Measurements from ENCODE around the gene NAGA. TPM values are rescaled to one million over a fixed set of nuclear protein-coding genes. Genes with fewer than 3 reads are reported as not detected.

NAGA gene
- total and polyA plus RNA-seq, 2 donors (not counting 1 experiment from before 2014, with no cell fraction given): 24.5 to 43.4 TPM

GRCh38 chr22:42079319-42080251 is 9.0 kb upstream of the NAGA start, which contains the start of gene SMDT1:
SMDT1 (plus strand) TSS chr22:42079700; CDS start chr22:42079769, 69 bp downstream.
- peak within 1 kb of the TSS; percentile 96 for H3K9ac ChIP-seq (ENCODE audit: insufficient read depth, low read length)
- H3K9me3 ChIP-seq (ENCODE audit: control insufficient read depth, insufficient read depth, low read depth, low read length): no peaks in the 10 kb centered on the region
- peak within 1 kb of the TSS; percentile 92 for H3K27ac ChIP-seq (ENCODE audit: insufficient read depth, low read length)
- H3K4me1 ChIP-seq (ENCODE audit: control insufficient read depth, extremely low read depth, insufficient read depth, low read length): peaks cover 3% of the 10 kb centered on the region
- H3K27me3 ChIP-seq (ENCODE audit: control insufficient read depth, insufficient read depth, low read length): no peaks in the 10 kb centered on the region
- peaks cover 3% of the 10 kb centered on the region for H3K79me2 ChIP-seq (ENCODE audit: control insufficient read depth, insufficient read depth, low read length)
- H4K20me1 ChIP-seq (ENCODE audit: control insufficient read depth, extremely low read depth, insufficient read depth, low read length): no peaks in the 10 kb centered on the region
- peak within 1 kb of the TSS; percentile 85 for H3K4me2 ChIP-seq (ENCODE audit: extremely low read depth, insufficient read depth, low read length)
- H2AFZ ChIP-seq (ENCODE audit: low read length): peak within 1 kb of the TSS; percentile 91
- peaks cover 15% of the 10 kb centered on the region for H3K36me3 ChIP-seq (ENCODE audit: control insufficient read depth, insufficient read depth, low read length)
- TF ChIP-seq CTCF (conservative IDR thresholded peaks at IDR 0.05 in 1 of 2, IDR thresholded peaks at IDR 0.05 in 1 of 2; ENCODE audit: low read depth in 1 of 2, low read length in 2 of 2): no peak
- TF ChIP-seq EZH2 (IDR thresholded peaks at IDR 0.05; ENCODE audit: low read length, missing control alignments): no peak
- peak within 1 kb of the TSS; percentile 64 to 90 (median 82) for H3K4me3 ChIP-seq (replicated peaks in 1 of 4; ENCODE audit: control extremely low read depth in 1 of 4, insufficient read depth in 1 of 4, low read depth in 3 of 4, low read length in 4 of 4)
- peak; percentile 97 to 99 for DNase-seq (ENCODE audit: low read depth in 2 of 2)

DNA sequence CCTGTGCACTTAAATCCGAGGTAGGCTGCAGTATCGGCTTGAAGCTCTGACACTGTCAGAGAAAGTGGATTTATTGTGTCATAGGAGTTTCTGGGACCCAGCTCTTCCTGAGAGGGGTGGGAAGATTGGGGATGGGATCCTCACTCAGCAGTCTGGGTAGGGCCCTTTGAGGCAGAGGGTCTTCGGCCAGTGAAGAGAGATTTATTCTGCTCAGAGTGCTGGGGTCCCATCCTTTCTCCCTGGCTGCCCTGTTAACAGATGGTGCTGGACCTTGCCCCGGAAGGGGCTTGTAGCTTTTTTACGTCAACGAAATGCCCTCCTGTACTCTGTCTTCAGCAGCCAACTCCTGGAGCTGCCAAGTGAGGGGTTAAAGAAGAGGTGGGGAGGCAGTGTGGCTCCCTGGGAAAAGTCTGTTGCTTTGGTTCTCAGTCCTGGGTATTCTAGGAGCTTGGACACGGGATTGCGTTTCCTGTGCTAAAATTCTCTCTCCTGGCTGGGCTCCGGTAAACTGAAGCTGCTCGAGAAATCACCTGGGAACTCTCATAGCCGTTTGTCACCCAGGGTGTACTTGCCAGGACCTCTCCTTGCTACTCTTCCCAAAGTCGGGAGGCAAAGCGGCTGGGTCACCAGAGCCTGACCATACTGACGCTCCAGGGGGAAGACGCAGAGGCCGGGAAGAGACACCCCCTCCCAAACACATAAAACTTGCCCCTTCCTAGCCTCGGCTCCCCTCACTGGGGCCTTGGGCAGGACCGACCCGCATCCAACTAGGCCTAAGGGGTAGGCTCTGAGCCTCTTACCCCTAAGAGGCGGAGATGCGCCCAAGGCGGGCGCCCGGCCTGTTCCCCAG is 8.1 kb upstream of the NAGA start:
- Histone ChIP-seq H3K4me1 (ENCODE audit: control insufficient read depth, extremely low read depth, insufficient read depth, low read length) (peaks cover 6% of the 10 kb centered on the region), H3K4me2 (ENCODE audit: extremely low read depth, insufficient read depth, low read length) (peak overlapping the region; percentile 78), H3K9me3 (ENCODE audit: control insufficient read depth, insufficient read depth, low read depth, low read length) (no peaks in the 10 kb centered on the region), H3K9ac (ENCODE audit: insufficient read depth, low read length) (peak overlapping the region; percentile 96), H3K27ac (ENCODE audit: insufficient read depth, low read length) (peak overlapping the region; percentile 92), H3K36me3 (ENCODE audit: control insufficient read depth, insufficient read depth, low read length) (peaks cover 15% of the 10 kb centered on the region), H3K79me2 (ENCODE audit: control insufficient read depth, insufficient read depth, low read length) (peaks cover 3% of the 10 kb centered on the region), H2AFZ (ENCODE audit: low read length) (peak overlapping the region; percentile 47), H3K27me3 (ENCODE audit: control insufficient read depth, insufficient read depth, low read length) (no peaks in the 10 kb centered on the region), H4K20me1 (ENCODE audit: control insufficient read depth, extremely low read depth, insufficient read depth, low read length) (no peaks in the 10 kb centered on the region), H3K4me3 (replicated peaks in 1 of 4; ENCODE audit: control extremely low read depth in 1 of 4, insufficient read depth in 1 of 4, low read depth in 3 of 4, low read length in 4 of 4) (peak overlapping the region; percentile 1 to 64 (median 40))
- DNase-seq (ENCODE audit: low read depth in 2 of 2): peak in 1 of 2 donors; percentile 42
- TF ChIP-seq EZH2 (IDR thresholded peaks at IDR 0.05; ENCODE audit: low read length, missing control alignments) (no peak), CTCF (conservative IDR thresholded peaks at IDR 0.05 in 1 of 2, IDR thresholded peaks at IDR 0.05 in 1 of 2; ENCODE audit: low read depth in 1 of 2, low read length in 2 of 2) (no peak)
